ENCODE measurements around the gene DPP6.

The DPP6 gene

DNA sequence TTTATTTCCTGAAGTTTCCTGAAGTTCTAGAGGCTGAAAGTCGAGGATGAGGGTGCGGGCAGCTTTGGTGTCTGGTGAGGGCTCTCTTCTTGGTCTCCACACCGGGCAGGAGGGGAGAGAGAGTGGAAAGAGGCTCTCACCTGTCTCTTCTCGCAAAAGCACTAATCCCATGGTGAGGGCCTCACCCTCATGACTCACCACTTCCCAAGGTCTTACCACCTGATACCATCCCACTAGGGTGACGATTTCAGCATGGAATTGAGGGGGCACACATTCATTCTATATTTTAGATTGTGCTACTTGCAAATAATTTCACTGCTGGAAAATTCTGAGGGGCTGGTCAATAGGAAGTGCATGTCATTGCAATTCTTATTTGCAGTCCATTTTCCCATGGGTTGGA, 292.9 kb downstream of the DPP6 start:
- no peak for DNase-seq

DNA sequence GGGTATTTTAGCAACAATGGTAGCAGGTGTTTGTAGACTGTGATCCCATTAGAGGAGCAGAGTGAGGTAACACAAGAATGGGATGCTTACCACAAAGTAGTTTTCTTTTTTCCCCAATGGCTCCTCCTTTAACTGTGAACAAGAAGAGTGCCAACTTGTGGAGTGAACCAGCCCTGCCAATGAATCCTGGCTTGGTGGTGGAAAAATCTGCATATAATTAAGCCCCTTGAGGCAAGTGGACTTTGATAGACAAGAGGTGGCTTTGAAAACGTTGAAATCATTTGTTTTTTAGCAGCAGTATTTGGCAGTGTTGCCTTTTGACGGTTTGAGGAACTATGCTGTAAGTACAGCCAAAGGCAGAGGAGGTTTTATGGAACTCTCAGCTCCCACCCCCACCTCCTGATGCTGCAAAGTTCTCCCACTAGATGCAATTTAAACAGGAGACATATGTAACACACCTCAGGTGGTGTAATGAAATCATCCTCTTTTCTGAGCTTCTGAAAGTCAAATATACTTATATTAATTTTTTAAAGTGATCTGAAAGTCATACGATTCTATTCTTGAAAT, 295.6 kb downstream of the DPP6 start:
- no peak for DNase-seq

DNA sequence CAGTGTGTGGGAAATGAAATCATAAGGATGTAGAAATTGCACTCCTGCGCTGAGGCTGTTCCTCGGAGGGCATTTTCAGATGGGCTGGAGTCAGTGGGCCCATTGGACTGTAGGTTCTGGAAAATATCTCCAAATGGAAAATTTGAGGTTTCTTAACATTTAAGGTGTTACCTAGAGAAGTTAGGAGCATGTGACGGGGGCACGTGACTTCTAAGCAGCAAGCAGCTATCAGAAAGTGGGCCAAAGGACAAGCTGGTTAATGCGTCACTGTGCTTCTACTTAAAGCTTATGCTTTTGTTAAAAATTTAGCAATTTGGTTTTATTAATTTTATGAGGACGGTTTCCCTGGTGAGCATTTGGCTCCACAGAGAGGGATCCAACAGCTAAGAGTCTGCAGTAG, 298.7 kb downstream of the DPP6 start:
- DNase-seq = no peak

DNA sequence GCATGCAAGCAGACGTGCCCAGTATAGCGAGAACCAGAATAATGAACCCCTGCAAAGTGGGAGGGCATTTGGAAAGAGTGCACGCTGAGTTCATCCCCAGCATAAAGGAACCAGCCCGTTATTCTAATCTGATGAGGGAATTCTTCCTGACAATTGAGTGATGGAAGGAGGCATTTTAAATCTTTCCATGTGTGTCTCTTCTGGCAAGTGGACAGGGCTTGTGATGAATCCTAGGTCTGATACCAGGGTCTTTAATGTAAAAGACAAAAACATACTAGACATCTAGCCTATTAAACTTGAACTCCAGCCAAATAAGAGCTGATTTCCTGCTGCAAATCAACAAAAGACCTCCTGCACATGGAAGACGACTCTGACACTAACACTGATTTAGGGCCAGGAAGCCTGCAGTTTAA, 301.2 kb downstream of the DPP6 start:
- no peak for DNase-seq

DNA sequence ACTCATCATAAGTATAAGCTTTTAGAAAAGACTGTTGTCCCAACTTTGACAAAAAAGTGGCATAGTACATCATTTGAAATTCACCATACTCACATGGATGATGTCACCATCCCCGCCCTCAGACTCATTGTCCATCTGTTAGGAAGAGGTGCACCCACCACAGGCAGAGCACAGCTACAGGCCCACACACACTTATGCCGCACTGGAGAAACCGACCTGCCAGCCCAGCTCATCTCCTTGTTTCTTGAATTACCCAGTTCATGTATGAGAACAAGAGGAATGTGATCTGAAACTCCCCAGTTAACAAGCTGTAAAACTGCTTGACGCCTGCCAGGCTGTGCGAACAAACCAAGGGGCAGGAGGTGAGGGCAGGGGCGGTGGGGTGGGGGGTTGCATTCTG, 312.0 kb downstream of the DPP6 start:
- DNase-seq = no peak

DNA sequence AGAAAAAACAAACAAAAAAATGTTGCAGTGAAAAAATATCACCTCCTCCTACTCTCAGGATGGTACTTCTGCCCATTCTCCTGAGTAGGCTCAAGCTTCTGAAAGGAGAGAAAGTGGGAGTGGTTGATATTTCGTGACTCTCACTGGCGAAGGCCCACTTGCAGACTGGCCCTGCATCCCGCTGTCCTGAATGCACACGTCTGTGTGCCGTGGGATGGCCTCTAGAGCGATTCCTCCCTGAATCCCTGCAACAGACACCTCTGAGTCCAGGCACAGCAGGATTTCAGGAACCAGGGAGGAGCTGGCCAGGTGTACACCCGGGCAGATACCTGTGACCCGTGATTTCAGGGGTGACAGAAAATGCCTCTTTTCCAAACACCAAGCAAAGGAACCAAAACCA, 319.2 kb downstream of the DPP6 start:
- no peak for DNase-seq

DNA sequence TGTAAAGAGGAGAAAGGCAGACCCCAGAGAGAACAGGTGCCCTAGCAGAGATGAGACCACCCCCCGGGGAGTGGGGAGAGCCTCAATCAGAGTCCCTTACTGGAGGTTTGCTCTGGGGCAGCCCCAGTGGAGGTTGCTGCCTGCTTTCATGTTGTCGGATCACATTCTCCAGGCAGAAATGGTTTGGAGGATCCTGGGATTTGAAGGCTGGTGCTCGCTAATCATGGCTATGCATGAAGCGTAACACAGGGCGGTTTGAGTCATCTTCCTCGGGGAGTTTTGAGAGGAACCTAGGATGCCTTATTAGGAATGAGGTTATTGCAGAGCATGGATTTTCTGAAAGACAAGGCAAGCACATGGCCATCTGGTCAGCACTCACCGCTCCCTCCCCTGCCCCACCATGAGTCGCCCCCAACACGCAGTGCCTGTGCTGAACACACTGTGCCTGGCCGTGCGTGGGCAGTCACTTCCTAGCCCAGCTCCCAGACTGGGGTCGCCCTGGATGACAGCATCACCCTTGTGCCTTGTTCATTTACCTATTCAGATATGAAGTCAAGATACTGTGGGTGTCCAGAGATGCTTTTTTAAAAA, 319.9 kb downstream of the DPP6 start:
- DNase-seq = no peak

DNA sequence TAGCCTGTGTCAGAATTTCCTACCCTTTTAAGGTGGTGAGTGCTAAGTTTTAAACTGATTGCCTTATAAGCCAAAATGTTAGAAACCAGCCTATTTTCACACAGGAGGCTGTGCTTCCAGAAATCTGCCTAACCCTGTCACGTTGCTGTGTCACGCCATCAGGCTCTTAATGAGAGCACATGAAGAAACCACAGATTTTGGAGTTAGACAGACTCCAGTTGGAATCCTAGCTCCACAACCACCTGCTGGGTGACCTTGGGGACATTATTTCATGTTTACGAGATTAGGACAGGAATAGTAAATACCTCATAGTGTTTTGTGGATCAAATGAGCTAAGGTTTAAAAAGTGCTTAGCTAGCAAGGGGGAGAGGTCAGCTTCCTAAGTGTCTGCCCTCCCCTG, 321.8 kb downstream of the DPP6 start:
- DNase-seq = no peak

DNA sequence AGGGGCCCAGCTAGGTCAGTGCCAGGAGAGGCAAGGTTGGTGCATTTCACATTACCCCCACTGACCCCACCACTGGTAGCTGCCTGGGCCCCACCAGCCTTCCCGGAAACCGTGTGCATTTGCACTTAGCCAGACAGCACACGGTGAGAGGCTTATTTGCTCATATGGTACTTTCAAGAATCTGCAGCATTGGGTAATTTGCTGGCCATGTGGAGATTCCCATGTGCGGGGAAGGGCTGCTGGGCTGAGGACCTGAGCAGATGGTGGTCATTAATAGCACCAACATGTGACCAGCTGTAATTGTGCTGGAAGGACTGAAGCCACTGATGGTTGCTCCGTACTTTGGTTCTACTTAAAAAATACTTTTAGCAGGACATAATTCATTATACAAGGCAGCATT, 323.8 kb downstream of the DPP6 start:
- no peak for DNase-seq

DNA sequence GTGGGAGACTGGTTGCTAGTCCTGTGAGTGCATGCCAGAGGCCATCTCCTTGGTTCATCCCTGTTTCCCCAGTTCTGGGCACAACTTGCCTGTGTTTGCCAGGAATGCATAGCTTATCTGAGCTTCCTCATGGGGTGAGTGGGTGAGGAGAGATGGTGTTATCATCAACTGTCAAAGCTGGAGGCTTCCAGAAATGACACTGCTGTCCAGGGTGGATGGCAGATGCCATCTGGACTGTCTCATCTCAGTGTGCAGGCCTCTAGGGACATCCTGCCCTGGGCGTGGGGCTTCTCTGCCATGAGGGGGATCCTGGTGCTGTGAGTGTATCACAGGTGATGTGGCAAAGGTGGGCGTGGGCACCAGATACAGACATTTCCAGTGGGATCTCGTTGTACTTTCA, 328.6 kb downstream of the DPP6 start:
- DNase-seq = no peak

DNA sequence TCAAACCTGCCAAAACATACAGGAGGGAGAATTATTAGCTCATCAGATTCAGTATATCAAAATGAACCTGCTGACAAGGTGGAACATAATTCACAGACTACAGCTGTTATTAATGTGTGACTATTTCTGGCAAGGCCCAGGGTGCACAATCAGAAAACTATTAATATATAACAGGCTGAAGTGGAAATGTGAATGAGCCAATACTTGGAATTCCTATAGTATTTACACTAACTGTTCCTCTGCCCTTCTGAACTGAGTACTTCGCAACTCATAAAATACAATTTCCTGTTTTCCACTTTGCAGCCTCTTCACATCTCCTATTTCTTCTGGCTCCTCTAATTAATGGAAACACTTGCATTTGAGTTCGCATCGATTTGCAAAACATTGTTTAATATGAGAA, 330.8 kb downstream of the DPP6 start:
- no peak for DNase-seq

DNA sequence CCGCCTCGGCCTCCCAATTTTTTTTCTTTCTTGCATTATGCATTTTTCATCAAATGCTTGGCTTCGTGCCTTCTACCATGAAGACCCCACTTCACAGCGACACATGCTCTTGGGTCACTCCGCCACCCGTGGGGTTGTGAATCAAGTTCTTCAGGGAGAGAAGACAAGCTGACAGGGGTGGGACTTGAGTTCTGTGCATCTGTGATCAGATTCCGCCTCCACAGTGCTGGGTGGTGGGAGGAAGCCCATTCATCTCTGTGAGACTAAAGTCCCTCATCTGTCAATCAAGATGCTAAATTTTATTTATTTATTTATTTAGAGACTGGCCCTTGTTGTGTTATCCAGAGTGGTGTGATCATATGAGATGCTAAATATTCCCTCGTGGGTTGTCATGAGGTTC, 333.0 kb downstream of the DPP6 start:
- no peak for DNase-seq

DNA sequence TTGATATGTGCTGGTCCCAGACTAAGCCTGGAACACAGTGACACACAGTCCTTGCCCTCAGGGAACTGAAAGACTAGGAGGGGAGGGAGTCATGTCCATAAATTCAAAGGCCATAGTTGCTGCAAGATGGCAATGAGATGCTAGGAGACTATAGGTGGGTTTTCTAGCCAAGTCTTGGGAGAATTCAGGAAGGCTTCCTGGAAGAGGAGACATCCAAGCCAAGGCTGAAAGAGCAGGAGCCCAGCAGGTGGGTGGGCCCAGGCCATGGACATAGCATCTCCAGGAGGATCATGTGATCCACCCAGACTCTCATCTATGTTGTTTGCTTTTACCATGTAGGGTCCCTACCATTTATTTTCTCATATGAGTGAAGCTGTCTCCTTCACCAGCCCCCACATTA, 335.1 kb downstream of the DPP6 start:
- no peak for DNase-seq

DNA sequence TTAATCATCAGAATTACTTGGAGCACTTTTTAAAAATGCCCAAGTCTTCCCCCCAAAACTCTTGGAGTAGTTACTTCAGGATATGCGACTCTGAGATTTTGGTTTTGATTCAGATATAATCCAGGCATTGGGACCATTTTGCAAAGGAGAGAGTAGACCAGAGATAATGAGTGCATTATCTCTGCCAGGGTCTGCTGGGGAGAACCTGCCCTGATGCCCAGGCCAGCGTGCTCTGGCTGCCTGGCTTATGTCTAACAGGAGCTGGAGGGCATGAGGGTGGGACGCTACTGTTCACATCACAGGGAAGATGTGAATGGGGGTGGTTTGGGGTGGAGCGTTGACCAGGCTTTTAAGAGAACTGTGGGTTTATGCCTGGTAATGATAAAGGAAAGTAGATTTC, 336.2 kb downstream of the DPP6 start:
- DNase-seq = no peak

DNA sequence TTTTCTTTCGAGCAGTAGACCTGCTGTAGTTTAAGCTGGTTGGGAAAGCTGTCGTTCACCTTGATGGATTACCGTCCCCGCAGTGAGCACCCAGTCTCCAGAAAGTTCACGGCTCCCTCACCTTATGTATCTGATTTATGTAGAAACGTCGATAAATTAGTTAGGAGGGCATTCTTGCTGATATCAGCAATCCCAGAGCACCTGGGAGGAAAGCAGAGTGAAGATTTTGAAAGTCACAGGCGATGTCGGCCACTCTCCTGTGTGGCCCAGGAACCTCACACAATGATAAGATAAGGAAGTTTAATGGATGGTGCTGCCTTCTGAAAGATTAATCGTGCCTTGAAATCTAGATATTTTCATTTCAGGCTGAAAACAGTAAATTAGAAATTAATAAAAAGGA, 336.8 kb downstream of the DPP6 start:
- no peak for DNase-seq

DNA sequence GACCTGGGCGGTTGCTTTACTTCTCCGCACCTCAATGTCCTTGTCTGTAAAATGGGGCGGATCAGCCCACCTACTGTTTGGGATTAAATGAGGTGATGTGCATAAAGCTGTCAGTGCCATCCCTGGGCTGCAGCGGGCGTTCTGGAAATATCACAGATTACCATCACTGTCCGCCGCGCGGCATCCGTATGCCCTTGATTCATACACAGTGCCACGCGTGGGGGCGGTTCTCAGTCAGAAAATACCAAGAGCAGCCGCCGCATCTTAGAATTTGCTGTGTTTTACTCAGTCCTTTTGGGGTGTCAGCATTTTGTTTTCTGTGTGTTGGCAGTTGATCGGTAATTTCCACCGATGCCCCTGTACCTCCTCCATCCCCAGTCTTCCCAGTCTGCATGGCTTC, 338.8 kb downstream of the DPP6 start:
- no peak for DNase-seq

DNA sequence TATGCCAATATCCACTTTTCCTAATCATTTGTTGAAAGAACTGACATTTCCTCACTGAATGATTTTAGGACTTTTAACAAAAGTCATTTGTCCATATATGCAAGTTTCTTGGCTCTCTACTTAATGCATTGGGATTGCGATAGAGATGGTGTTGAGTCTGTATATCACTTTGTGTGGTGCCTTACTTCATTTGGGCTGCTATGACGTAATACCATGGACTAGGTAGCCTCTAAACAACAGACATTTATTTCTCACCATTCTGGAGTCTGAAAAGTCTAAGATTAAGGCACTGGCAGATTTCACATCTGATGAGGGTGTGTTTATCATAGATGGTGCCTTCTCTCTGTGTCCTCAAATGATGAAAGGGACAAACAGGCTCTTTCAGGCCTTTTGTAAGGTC, 342.6 kb downstream of the DPP6 start:
- DNase-seq = no peak

DNA sequence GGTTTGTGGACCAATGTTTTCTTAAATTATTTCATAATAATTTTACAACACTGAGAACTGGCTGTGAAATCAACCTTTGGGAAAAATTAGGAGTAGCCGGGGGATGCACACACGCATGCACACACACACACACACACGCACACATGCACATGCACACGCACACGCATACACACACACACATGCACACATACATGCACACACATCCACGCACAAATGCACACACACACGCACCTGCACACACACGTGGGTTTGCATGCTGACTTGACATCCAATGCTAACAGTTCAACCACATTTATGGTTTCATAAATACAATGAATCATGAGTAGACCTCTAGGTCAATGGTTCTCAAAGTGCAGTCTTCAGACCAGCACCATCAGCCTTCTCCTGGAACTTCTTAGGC, 354.1 kb downstream of the DPP6 start:
- no peak for DNase-seq

DNA sequence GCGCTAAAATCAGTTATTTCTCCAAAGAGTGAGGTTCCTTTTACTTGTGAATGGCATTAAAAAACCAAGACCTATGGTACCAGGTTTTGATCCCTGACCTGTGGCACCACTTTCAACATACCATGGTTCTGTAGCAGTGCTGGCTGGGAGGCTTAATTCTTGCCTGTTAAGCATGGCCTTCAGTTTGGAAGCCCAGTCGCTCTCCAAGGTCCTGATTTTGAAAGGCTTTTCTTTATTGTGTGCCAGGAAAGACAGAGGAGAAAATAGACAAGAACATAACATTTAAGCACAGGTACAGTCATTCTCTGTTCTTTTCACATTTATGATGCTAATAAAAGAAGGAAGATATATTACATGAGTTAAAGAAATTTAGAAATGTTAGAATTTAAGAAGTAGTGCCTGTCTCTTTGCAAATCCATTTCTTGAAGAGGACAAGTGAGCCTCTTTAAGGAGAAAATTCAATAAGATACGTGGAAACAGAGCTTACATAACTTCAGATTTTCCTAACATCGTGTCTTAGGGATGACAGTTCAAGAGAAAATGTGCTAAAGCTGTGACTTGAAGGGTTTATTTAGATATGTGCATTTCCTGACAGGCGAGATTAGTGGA, 357.6 kb downstream of the DPP6 start:
- no peak for DNase-seq

DNA sequence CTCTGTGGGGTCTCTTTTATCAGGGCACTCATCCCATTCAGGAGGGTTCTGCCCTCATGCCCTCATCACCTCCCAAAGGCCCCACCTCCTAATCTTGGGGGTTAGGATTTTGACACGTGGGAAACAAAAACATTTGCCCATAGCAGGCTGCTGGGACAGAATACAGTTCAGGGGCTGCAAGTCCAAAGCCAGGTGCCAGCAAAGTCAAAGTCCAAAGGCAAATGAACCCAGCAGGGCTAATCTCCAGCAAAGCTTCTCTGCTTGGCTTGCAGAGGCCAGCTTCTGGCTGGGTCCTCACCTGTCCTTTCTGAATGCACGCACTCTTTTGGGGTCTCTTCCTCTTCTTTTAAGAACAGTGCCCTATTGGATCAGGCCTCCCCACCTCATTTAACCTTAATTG, 359.9 kb downstream of the DPP6 start:
- DNase-seq = no peak

DNA sequence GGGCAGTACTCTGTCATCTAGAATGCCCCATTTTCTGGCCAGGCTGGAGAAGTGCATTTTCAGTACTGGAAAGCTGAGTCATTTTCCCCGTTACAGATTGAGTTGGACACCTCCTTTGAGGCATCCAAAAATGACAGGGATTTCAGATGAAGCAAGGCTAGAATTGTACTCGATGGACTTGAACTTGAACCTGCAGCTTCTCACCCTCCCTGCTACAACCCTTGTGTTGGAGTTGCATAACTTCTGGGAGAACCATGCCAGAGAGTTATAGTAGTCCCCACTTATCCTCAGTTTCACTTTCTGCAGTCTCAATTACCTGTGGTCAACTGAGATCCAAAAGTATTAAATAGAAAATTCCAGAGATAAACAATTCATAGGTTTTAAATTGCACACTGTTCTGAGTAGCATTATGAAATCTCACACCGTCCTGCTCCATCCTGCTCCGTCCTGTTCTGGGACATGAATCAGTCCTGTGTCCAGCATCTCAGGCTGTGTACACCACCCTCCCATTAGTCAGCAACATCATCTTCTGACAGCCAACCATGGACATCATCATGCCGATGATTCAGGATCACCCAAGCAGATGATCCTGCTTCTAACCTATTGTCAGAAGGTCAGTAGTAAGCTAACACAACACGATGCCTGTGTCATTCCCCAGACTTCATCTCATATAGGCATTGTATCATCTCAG, 363.7 kb downstream of the DPP6 start:
- DNase-seq = no peak

DNA sequence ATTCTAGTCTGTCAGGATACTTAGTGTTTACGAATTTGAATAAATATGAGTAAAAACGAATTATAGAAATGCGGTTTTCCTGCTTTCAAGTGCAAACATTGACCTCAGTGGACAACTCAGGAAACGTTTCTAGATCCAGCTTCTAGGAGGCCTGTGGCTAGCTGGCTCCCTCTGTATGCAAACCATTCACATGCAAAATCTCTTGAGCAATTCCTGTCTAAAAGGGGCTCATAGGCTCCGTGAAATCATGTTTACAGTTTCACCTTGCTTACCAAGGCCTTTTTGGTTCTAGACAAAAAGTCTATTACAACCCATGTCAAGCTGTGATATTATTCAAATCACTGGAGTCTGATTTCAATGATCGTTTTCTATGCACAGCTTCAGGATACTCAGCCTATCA, 364.5 kb downstream of the DPP6 start:
- no peak for DNase-seq

DNA sequence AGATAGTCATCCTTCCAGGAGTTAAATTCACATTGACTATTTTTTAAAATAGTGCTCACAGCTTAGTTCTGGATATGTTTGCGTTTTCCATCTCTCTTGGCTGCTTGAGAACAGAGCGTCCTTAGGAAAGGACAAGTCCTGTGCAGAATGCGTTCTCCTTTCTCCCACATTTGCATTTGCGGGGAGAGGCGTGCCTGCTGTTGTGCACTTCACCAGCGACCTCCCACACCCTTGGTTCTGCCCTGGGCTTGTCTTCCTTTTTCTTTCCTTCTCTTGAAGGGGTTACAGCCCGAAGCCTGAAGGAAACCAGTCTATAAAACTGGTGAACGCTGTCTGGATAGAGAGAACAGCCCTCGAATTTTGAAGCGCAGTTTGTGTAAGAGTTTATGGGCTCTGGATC, 367.1 kb downstream of the DPP6 start:
- DNase-seq = no peak

DNA sequence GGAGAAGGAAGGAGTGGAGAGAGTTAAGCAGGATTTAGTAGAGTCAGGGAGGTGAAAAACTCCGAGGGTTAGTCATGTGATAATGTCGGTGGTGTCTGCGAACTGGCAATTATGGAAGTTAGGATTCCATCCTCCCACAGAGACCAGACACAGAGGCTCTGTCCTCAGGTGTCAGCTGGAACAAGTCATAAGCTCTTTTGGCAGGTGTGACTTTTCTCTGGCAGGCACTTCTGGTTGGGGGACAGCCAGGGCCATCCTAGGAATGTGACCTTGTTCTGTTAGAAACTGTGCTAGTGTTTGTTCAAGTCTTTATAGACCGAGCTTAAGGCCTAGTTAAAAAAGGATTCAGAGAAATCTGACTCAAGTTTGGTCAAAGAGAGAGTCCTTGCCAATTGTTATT, 371.0 kb downstream of the DPP6 start:
- no peak for DNase-seq

DNA sequence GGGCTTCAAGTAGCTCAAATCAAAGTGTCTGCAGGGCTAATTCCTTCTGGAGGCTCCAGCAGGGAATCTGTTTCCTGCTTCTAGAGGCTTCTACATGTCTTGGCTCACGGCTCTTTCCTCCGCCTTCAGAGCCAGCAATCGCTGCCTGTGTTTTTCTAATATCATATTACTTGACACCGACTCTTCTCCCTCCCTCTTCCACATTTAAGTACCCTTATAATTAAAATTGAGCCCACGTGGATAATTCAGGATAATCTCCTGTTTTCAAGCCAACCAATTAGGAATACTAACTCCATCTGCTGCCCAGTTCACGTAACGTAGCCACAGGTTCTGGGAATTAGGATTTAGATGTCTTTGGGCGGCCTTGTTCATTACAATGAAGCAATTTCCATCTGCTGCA, 372.2 kb downstream of the DPP6 start:
- DNase-seq = no peak

Data from stimulated activated CD4-positive, alpha-beta T cell treated with anti-CD3 and anti-CD28 coated beads, Interleukin-4, amount 100 ng/mL, for 24 hours (primary cell).